Endothelial cell of umbilical vein (primary cell): ENCODE measurements around the gene IL2RG. TPM values are rescaled to one million over a fixed set of nuclear protein-coding genes. Genes with fewer than 3 reads are reported as not detected.

Experiments
- BruUV-seq: library from RNA; stranded (reverse); fragments of 400-500 nt; replicated peaks from 2 replicates; lab custom pipeline; 2021; lab: Mats Ljungman, UMichigan
- CTCF ChIA-PET: fragments of 300-600, 350-600 bp; sonication (Branson Sonifier 250); formaldehyde crosslinking; loops from one replicate; lab custom pipeline; 2021; ENCODE audit warnings: antibody characterized with exemption, inconsistent platforms; lab: Charles Lee
- POLR2A ChIA-PET: fragments of 300-600, 350-600 bp; sonication (Branson Sonifier 250); formaldehyde crosslinking; loops from one replicate; lab custom pipeline; 2021; ENCODE audit warnings: antibody characterized with exemption, inconsistent platforms; lab: Charles Lee
- DNase-seq: peaks from one replicate; pipeline ENCODE4 v3.0.0-alpha.2; 2011; ENCODE audit warnings: low read depth, low spot score
- FAIRE-seq: peaks from 2 replicates; lab custom pipeline; 2011; peaks lifted over from hg19 to GRCh38; lab: Jason Lieb, UNC
- H2AFZ ChIP-seq: 2 replicates; pipeline ENCODE4 v1.6.0; 2012; ENCODE audit warnings: low read depth, low read length, control low read depth, inconsistent platforms
- H3K27ac ChIP-seq: 2 replicates; pipeline ENCODE4 v1.5.1; 2011; ENCODE audit warnings: low read depth, mild to moderate bottlenecking, control low read depth, low read length, moderate library complexity; ENCODE audit not compliant: insufficient read depth
- H3K27me3 ChIP-seq, 2 experiments: 2 replicates each; pipeline versions ENCODE4 v1.6.0 to v1.6.1; 2011; ENCODE audit warnings: low read length in 2 of 2, mixed read lengths in 1 of 2; ENCODE audit not compliant: control insufficient read depth in 2 of 2, insufficient read depth in 2 of 2
- H3K36me3 ChIP-seq, 2 experiments: 2 replicates in 1 of 2; 3 replicates in 1 of 2; pipeline ENCODE4 v1.5.1; 2011; ENCODE audit warnings: low read length in 2 of 2, mild to moderate bottlenecking in 1 of 2, moderate library complexity in 1 of 2; ENCODE audit not compliant: control insufficient read depth in 2 of 2, insufficient read depth in 2 of 2; ENCODE audit errors: extremely low read depth in 1 of 2
- H3K4me1 ChIP-seq: 3 replicates; pipeline ENCODE4 v1.5.1; 2011; ENCODE audit warnings: mild to moderate bottlenecking, low read length; ENCODE audit not compliant: control insufficient read depth, insufficient read depth; ENCODE audit errors: extremely low read depth
- H3K4me2 ChIP-seq: 2 replicates; pipeline ENCODE4 v1.6.1; 2011; ENCODE audit warnings: low read length, control low read depth, mixed read lengths; ENCODE audit not compliant: insufficient read depth
- H3K4me3 ChIP-seq, 3 experiments: fragments of 200-600 bp in 1 of 3; sonication (generic), shearing (Covaris generic) in 1 of 3; replicated peaks in 1 of 3; 2 replicates each; pipeline ENCODE4 v1.5.1; 2011 to 2016; ENCODE audit warnings: control low read depth in 3 of 3, low read length in 3 of 3, mild to moderate bottlenecking in 2 of 3, inconsistent platforms in 1 of 3, low read depth in 1 of 3, moderate library complexity in 1 of 3; ENCODE audit not compliant: insufficient read depth in 1 of 3
- H3K79me2 ChIP-seq: 2 replicates; pipeline ENCODE4 v1.6.0; 2012; ENCODE audit warnings: low read length, inconsistent platforms; ENCODE audit not compliant: control insufficient read depth, insufficient read depth
- H3K9ac ChIP-seq: replicated peaks from 2 replicates; pipeline ENCODE3; 2011; ENCODE audit warnings: low read length, control low read depth; ENCODE audit not compliant: insufficient read depth; ENCODE audit errors: extremely low read depth
- H3K9me1 ChIP-seq: replicated peaks from 3 replicates; pipeline ENCODE4 v1.6.0; 2011; ENCODE audit warnings: mild to moderate bottlenecking, low read length; ENCODE audit not compliant: control insufficient read depth, insufficient read depth; ENCODE audit errors: extremely low read depth
- H3K9me3 ChIP-seq: replicated peaks from 2 replicates; pipeline ENCODE4 v1.5.1; 2012; ENCODE audit warnings: low read length, inconsistent platforms; ENCODE audit not compliant: control insufficient read depth, insufficient read depth
- H4K20me1 ChIP-seq: replicated peaks from 2 replicates; pipeline ENCODE3; 2011; ENCODE audit warnings: mild to moderate bottlenecking, low read length; ENCODE audit not compliant: control insufficient read depth, insufficient read depth; ENCODE audit errors: extremely low read depth
- CTCF ChIP-seq, 2 donors: IDR thresholded peaks; 1 replicate in 1 of 2; 2 replicates in 1 of 2; pipeline ENCODE4 v1.5.1; 2011; ENCODE audit warnings: low read length in 2 of 2, mild to moderate bottlenecking in 2 of 2, moderate library complexity in 2 of 2, control low read depth in 1 of 2, inconsistent platforms in 1 of 2, low read depth in 1 of 2; ENCODE audit not compliant: insufficient read depth in 1 of 2; ENCODE audit errors: extremely low read depth in 1 of 2
- EZH2 ChIP-seq: IDR thresholded peaks from 2 replicates; pipeline ENCODE4 v1.6.1; 2012; ENCODE audit warnings: borderline replicate concordance, low read depth, mild to moderate bottlenecking, moderate library complexity, low read length, inconsistent platforms; ENCODE audit not compliant: severe bottlenecking
- GATA2 ChIP-seq: IDR thresholded peaks from 2 replicates; pipeline ENCODE4 v1.7.0; 2011; ENCODE audit warnings: low read depth, mild to moderate bottlenecking, moderate library complexity, mixed read lengths, low read length; ENCODE audit not compliant: insufficient read length, insufficient read depth
- MYC ChIP-seq: IDR thresholded peaks from one replicate; pipeline ENCODE4 v1.6.1; 2011; ENCODE audit warnings: mild to moderate bottlenecking, low read depth, low read length
- POLR2AphosphoS5 ChIP-seq: IDR thresholded peaks from 2 replicates; pipeline ENCODE4 v1.6.1; 2012; ENCODE audit warnings: low read depth, mild to moderate bottlenecking, control low read depth, low read length, moderate library complexity; ENCODE audit not compliant: insufficient read depth
- dilution Hi-C: fragments of 300-500 bp; cut with MboI; formaldehyde crosslinking; loops from one replicate; pipeline ENCODE4 v1.15.0; 2019; ENCODE audit warnings: low sequenced_read_pairs; ENCODE audit not compliant: extremely low pct_ligation_motif_present
- intact Hi-C: fragments of 100-400 bp; cut with micrococcal nuclease; formaldehyde crosslinking; loops from one replicate; pipeline ENCODE4 v1.10.0; 2022
- polyA plus RNA-seq, 4 experiments: library from polyadenylated mRNA; depleted of rRNA in 3 of 4; stranded (reverse) in 3 of 4; unstranded in 1 of 4; fragments of >200 nt; gene quantifications; 2 replicates each; pipeline versions ENCODE4 v1.2.1 to v1.2.3, GENCODE V29; 2011 to 2012; ENCODE audit warnings: missing spikeins in 1 of 4
- total RNA-seq: library from RNA; stranded (reverse); gene quantifications from 2 replicates; pipeline ENCODE4 v1.2.3, GENCODE V29; 2021

The IL2RG gene
- total and polyA plus RNA-seq, 2 donors (not counting 3 experiments of a cell fraction or from before 2014, with no cell fraction given) = 0.07 TPM; not detected in 1

GRCh38 chrX:71099736-71100135 lies 11.6 kb downstream of the IL2RG start:
- intact Hi-C loops = loop anchor here (2.0 kb wide), 1 partner anchor 79 kb away; no protein-coding TSS in a partner anchor

More at GRCh38 chrX:71099736-71100135, 11.6 kb downstream of the IL2RG start:
- Histone ChIP-seq H3K27me3 (peaks cover 0 to 1% of the 10 kb centered on the region in 2 experiments), H3K9me3 (no peaks in the 10 kb centered on the region), H4K20me1 (no peaks in the 10 kb centered on the region), H3K4me2 (no peak overlapping the region), H3K9me1 (no peaks in the 10 kb centered on the region), H3K4me1 (peaks cover 6% of the 10 kb centered on the region), H3K79me2 (no peaks in the 10 kb centered on the region), H3K27ac (no peak overlapping the region), H3K36me3 (no peaks in the 10 kb centered on the region), H2AFZ (no peak overlapping the region), H3K4me3 (no peak overlapping the region), H3K9ac (no peak overlapping the region)
- FAIRE-seq (no peak), DNase-seq (no peak)
- no TSS peak for BruUV-seq
- dilution Hi-C loops = no loop called here
- CTCF ChIA-PET = interaction anchor here (1.0 to 1.5 kb wide), 4 partner anchors 14 to 29 kb away, joined by 3 to 8 read pairs (median 6); partner anchors contain the start of gene MED12
- POLR2A ChIA-PET = no interaction called here
- TF ChIP-seq POLR2AphosphoS5 = no peak
- no peak for TF ChIP-seq EZH2
- no peak for TF ChIP-seq MYC
- TF ChIP-seq CTCF (IDR thresholded peaks at IDR 0.05; ENCODE audit: extremely low read depth in 1 of 2, insufficient read depth in 1 of 2, low read depth in 1 of 2, low read length in 2 of 2) = no peak
- no peak for TF ChIP-seq GATA2
